K562 (cell line): ENCODE results near the gene CHPF. TPM values are rescaled to one million over a fixed set of nuclear protein-coding genes. Genes with fewer than 3 reads are reported as not detected.

Experiments used
- ATAC-seq: fragments of 200-7000 bp; cut with Tn5 transposase; 3 replicates; pipeline ENCODE4 v1.9.1; 2020; ENCODE audit warnings: moderate library complexity
- BruUV-seq: library from RNA; stranded (reverse); fragments of 400-500 nt; replicated peaks from 2 replicates; lab custom pipeline; 2021; lab: Mats Ljungman, UMichigan
- CTCF ChIA-PET: fragments of 300-600 bp; formaldehyde crosslinking; extraction: SDS; loops from one replicate; lab custom pipeline; 2021; ENCODE audit warnings: low intra/inter-chr PET ratio; lab: Yijun Ruan, JAX
- POLR2A ChIA-PET: fragments of 300-600, 350-650 bp; sonication (Branson Sonifier 250); formaldehyde crosslinking; extraction: SDS; loops from one replicate; lab custom pipeline; 2021; ENCODE audit warnings: antibody characterized with exemption, inconsistent platforms; lab: Yijun Ruan, JAX
- DNase-seq, 4 experiments: peaks; one replicate each; pipeline versions ENCODE4 v3.0.0 to v3.0.0-alpha.2; 2011 to 2018; ENCODE audit warnings: low spot score in 3 of 4, mixed read lengths in 3 of 4; ENCODE audit errors: extremely low read depth in 1 of 4
- FAIRE-seq: peaks from 2 replicates; lab custom pipeline; 2011; peaks lifted over from hg19 to GRCh38; lab: Jason Lieb, UNC
- H2AFZ ChIP-seq: 2 replicates; pipeline ENCODE4 v1.6.0; 2011; ENCODE audit warnings: low read depth, low read length, control low read depth, inconsistent platforms
- H3K27ac ChIP-seq: fragments of 200-600 bp; 3 replicates; pipeline ENCODE4 v1.8.0; 2011; ENCODE audit warnings: low read depth, mild to moderate bottlenecking, control low read depth, inconsistent platforms, low read length, moderate library complexity, mixed read lengths; ENCODE audit errors: extremely low read depth
- H3K27me3 ChIP-seq, 2 experiments: fragments of 300-600 bp in 1 of 2; 2 replicates in 1 of 2; 3 replicates in 1 of 2; pipeline versions ENCODE4 v1.6.0 to v1.8.0; 2011; ENCODE audit warnings: inconsistent platforms in 2 of 2, low read length in 2 of 2, mild to moderate bottlenecking in 1 of 2, mixed read lengths in 1 of 2, moderate library complexity in 1 of 2; ENCODE audit not compliant: control insufficient read depth in 2 of 2, insufficient read depth in 2 of 2
- H3K36me3 ChIP-seq: fragments of 300-600 bp; 3 replicates; pipeline ENCODE4 v1.8.0; 2011; ENCODE audit warnings: mild to moderate bottlenecking, low read length, inconsistent platforms; ENCODE audit not compliant: control insufficient read depth, insufficient read depth
- H3K4me1 ChIP-seq, 2 experiments: fragments of 200-600 bp in 1 of 2; replicated peaks in 1 of 2; 2 replicates in 1 of 2; 3 replicates in 1 of 2; pipeline versions ENCODE4 v1.5.1 to v1.8.0; 2011; ENCODE audit warnings: inconsistent platforms in 2 of 2, low read length in 2 of 2, mild to moderate bottlenecking in 1 of 2, mixed read lengths in 1 of 2, moderate library complexity in 1 of 2; ENCODE audit not compliant: control insufficient read depth in 2 of 2, insufficient read depth in 2 of 2
- H3K4me2 ChIP-seq: 2 replicates; pipeline ENCODE4 v1.6.1; 2011; ENCODE audit warnings: low read length, control low read depth, inconsistent platforms, mixed read lengths; ENCODE audit not compliant: insufficient read depth
- H3K4me3 ChIP-seq: fragments of 200-600 bp; sonication (generic), shearing (Covaris generic); 2 replicates; pipeline ENCODE4 v1.5.1; 2016; ENCODE audit warnings: control low read depth, inconsistent platforms
- H3K79me2 ChIP-seq: fragments of 200-600 bp; 3 replicates; pipeline ENCODE4 v1.8.0; 2011; ENCODE audit warnings: low read length, inconsistent platforms; ENCODE audit not compliant: control insufficient read depth, insufficient read depth
- H3K9ac ChIP-seq, 2 experiments: 2 replicates each; pipeline versions ENCODE4 v1.6.0 to v1.6.1; 2011; ENCODE audit warnings: low read depth in 2 of 2, low read length in 2 of 2, control low read depth in 1 of 2, inconsistent platforms in 1 of 2, mild to moderate bottlenecking in 1 of 2, mixed read lengths in 1 of 2; ENCODE audit not compliant: insufficient read depth in 1 of 2
- H3K9me1 ChIP-seq: one replicate; pipeline ENCODE4 v1.6.0; 2011; ENCODE audit warnings: inconsistent platforms, mild to moderate bottlenecking, low read length, moderate library complexity; ENCODE audit not compliant: control insufficient read depth, insufficient read depth
- H3K9me3 ChIP-seq: replicated peaks from 2 replicates; pipeline ENCODE4 v1.5.1; 2011; ENCODE audit warnings: low read depth, low read length, inconsistent platforms; ENCODE audit not compliant: control insufficient read depth, insufficient read depth
- H4K20me1 ChIP-seq: replicated peaks from 2 replicates; pipeline ENCODE4 v1.6.1; 2011; ENCODE audit warnings: low read length, inconsistent platforms, mixed read lengths; ENCODE audit not compliant: control insufficient read depth, insufficient read depth
- FOXJ2 ChIP-seq: fragments of 200-800 bp; sonication (Bioruptor generic); IDR thresholded peaks from 2 replicates; pipeline ENCODE4 v1.6.1; 2016; ENCODE audit warnings: missing genetic modification characterization, missing compliant biosample characterization
- GATAD2A ChIP-seq: fragments of 450-650 bp; IDR thresholded peaks from 2 replicates; pipeline ENCODE4 v1.6.1; 2017
- POLR2G ChIP-seq: fragments of 200-400 bp; formaldehyde crosslinking; IDR thresholded peaks from 2 replicates; pipeline ENCODE4 v1.6.1; 2017; ENCODE audit warnings: low read depth, mild to moderate bottlenecking, antibody characterized with exemption, low read length, moderate library complexity
- RBFOX2 ChIP-seq: fragments of 200-400 bp; formaldehyde crosslinking; IDR thresholded peaks from 2 replicates; pipeline ENCODE4 v1.6.1; 2017; ENCODE audit warnings: low read depth, mild to moderate bottlenecking, low read length, moderate library complexity
- RBM22 ChIP-seq: fragments of 200-400 bp; formaldehyde crosslinking; IDR thresholded peaks from 2 replicates; pipeline ENCODE4 v1.6.1; 2018; ENCODE audit warnings: low read length, low read depth; ENCODE audit not compliant: poor library complexity, severe bottlenecking
- TSC22D4 ChIP-seq: fragments of 450-650 bp; IDR thresholded peaks from 2 replicates; pipeline ENCODE4 v1.6.1; 2016; ENCODE audit warnings: missing genetic modification characterization, missing biosample characterization, control low read depth
- WGBS: fragments of 100-300 bp; shearing (Covaris generic); methylation state at CpG from one replicate; pipeline ENCODE4 v1.1.6; 2016; ENCODE audit warnings: low coverage, mixed read lengths; ENCODE audit not compliant: insufficient coverage; ENCODE audit errors: missing lambda C conversion rate; 5-methylcytosine and 5-hydroxymethylcytosine counted together
- in situ Hi-C: fragments of 300-500 bp; cut with MboI; formaldehyde crosslinking; loops from 4 replicates; pipeline ENCODE4 v1.15.0; 2018; ENCODE audit warnings: inconsistent platforms, mixed read lengths
- intact Hi-C: fragments of 100-400 bp; cut with micrococcal nuclease; formaldehyde crosslinking; loops from 2 replicates; pipeline ENCODE4 v1.14.2; 2022
- polyA plus RNA-seq, 8 experiments: library from polyadenylated mRNA; depleted of rRNA in 4 of 8; stranded (reverse) in 5 of 8; unstranded in 3 of 8; fragments of >200 nt; fragmentation: Nextera tagmentation in 2 of 8; fragmentation: Illumina TruSeq in 1 of 8; extraction: Ambion mirVana in 2 of 8; extraction: Trizol in 1 of 8; gene quantifications; 2 replicates each; pipeline versions ENCODE4 v1.2.1 to v1.2.3, GENCODE V29; 2011 to 2014; ENCODE audit warnings: inconsistent platforms in 1 of 8, missing spikeins in 1 of 8
- total RNA-seq, 7 experiments: library from RNA; depleted of rRNA in 6 of 7; stranded (reverse); fragments of >200 nt in 6 of 7; fragmentation: Illumina TruSeq in 2 of 7; extraction: Trizol in 2 of 7; gene quantifications; 2 replicates each; pipeline versions ENCODE4 v1.2.1 to v1.2.3, GENCODE V29; 2011 to 2021; ENCODE audit warnings: low replicate concordance in 1 of 7
- TF ChIP-seq, protein P1 (sequence below): sonication (generic); formaldehyde crosslinking; IDR thresholded peaks from 2 replicates; pipeline ENCODE4 v1.8.1; 2023; ENCODE audit warnings: mild to moderate bottlenecking, missing genetic modification reagents

Gene CHPF
- total and polyA plus RNA-seq, 9 of the 15 experiments (the other 6 are each of a cell fraction or from before 2014, with no cell fraction given), result 0.15 to 57.2 (median 7.9) TPM

DNA sequence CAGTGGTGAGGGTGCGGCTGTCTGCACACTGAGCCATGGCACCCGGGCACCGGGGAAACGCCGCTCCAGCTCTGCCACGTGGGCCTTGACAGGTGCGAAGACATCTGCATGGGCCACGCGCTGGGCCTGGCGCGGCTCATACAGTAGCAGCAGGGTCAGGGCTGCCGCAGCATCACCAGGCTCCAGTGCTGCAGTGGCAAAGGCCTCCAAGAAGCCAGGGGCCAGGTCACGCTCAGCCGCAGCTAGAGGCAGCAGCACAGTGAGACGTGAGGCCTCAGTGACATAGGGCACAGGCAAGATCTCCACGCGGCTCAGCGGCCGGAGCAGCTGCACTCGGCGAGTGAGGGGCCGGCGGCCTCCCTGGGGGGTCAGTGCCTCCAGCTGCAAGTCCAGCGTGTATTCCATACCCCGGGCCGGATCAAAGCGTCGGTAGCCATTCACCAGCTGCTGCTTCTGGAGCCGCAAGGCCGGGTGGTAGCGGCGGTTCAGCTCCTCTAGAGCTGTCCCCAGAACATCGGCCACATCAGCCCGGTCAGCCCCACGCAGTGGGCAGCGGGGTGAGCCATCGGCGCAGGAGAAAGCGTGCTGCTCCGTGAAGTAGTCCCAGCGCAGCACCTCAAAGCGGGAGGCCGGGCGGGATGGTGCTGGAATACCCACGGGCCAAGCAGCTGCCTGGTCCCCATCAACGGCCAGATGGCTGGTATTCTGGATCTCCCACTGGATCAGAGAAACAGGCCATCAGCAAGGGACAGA lies 3.5 kb downstream of the CHPF start:
- no peak for FAIRE-seq
- POLR2A ChIA-PET, result interaction anchor here (0.8 kb wide), 1 partner anchor 121 kb away, joined by 4 read pairs; no protein-coding TSS in a partner anchor
- BruUV-seq, result no TSS peak

More for the DNA sequence above, 3.5 kb downstream of the CHPF start:
- no peak for DNase-seq
- peaks cover 14% of the 10 kb centered on the region; the same call in 1 of the 2 replicates for H4K20me1 ChIP-seq
- CTCF ChIA-PET, result no interaction called here
- H3K4me1 ChIP-seq, result peaks cover 0 to 69% of the 10 kb centered on the region in 2 experiments; a peak in 3 of 5 replicates
- H3K9me3 ChIP-seq, result no peaks in the 10 kb centered on the region
- no peak overlapping the region for H2AFZ ChIP-seq
- 85% methylated on average over 14 of the region's 46 CpGs for WGBS
- H3K27ac ChIP-seq, result no peak overlapping the region
- no peak overlapping the region for H3K4me2 ChIP-seq
- peaks cover 17% of the 10 kb centered on the region for H3K79me2 ChIP-seq
- in situ Hi-C loops, result loop anchor here (5.0 to 10.0 kb wide), 2 partner anchors 102 to 155 kb away; no protein-coding TSS in a partner anchor
- no peak for TF ChIP-seq GATAD2A
- TF ChIP-seq RBM22, result peak; percentile 34
- TF ChIP-seq POLR2G, result peak; percentile 59
- TF ChIP-seq, protein P1, sequence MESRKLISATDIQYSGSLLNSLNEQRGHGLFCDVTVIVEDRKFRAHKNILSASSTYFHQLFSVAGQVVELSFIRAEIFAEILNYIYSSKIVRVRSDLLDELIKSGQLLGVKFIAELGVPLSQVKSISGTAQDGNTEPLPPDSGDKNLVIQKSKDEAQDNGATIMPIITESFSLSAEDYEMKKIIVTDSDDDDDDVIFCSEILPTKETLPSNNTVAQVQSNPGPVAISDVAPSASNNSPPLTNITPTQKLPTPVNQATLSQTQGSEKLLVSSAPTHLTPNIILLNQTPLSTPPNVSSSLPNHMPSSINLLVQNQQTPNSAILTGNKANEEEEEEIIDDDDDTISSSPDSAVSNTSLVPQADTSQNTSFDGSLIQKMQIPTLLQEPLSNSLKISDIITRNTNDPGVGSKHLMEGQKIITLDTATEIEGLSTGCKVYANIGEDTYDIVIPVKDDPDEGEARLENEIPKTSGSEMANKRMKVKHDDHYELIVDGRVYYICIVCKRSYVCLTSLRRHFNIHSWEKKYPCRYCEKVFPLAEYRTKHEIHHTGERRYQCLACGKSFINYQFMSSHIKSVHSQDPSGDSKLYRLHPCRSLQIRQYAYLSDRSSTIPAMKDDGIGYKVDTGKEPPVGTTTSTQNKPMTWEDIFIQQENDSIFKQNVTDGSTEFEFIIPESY (CRISPR knock-in tag), result peak; percentile 69
- TF ChIP-seq FOXJ2 (tag), result no peak
- TF ChIP-seq TSC22D4, result no peak
- TF ChIP-seq RBFOX2, result peak; percentile 59
- TF ChIP-seq, all 486 proteins: peak for 4
- no peaks in the 10 kb centered on the region for H3K27me3 ChIP-seq
- intact Hi-C loops, result loop anchor here (5.0 kb wide), 1 partner anchor 87 kb away; the partner anchor contains the start of gene SLC4A3
- peaks cover 35% of the 10 kb centered on the region; the same call in 2 of the 3 replicates for H3K36me3 ChIP-seq
- H3K4me3 ChIP-seq, result no peak overlapping the region
- no peak overlapping the region; a peak in 1 of 4 replicates for H3K9ac ChIP-seq
- ATAC-seq, result no peak
- no peaks in the 10 kb centered on the region for H3K9me1 ChIP-seq
